Measurements from ENCODE around the gene SPECC1. TPM values are rescaled to one million over a fixed set of nuclear protein-coding genes. Genes with fewer than 3 reads are reported as not detected.

SPECC1 gene
- total RNA-seq, 2 donors from 2014 or later: 15.8 to 17.4 TPM

DNA sequence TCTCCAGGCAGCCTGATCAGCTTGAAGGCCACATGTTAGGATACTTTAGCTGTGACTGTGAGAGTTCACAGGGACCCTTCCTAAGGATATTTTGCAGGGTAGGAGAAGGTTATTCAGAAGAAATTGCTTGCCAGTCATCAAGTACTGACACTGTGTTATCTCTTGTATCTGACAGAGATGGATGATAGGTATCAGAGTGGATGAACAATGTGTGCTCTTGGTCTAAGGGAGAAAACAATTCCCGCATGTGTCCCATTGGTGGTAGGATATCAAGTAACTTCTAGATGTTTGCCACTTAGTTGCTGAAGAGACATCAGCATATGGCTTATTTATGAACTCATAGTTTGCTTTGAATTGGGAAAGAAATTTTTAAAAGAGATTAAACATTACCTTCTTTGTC, 219.3 kb downstream of the SPECC1 start:
- H3K9me3 ChIP-seq: no peaks in the 10 kb centered on the region
- 83 to 93% methylated on average over 1 of the region's 1 CpG for WGBS, 2 donors
- no peaks in the 10 kb centered on the region for H3K36me3 ChIP-seq (replicated peaks in 1 of 2; ENCODE audit: insufficient read depth in 1 of 2, low read depth in 2 of 2)
- H3K27ac ChIP-seq: no peak overlapping the region
- no peak for ATAC-seq
- intact Hi-C loops (cut with DNase I): no loop called here
- no peaks in the 10 kb centered on the region for H3K4me1 ChIP-seq
- H3K27me3 ChIP-seq: no peaks in the 10 kb centered on the region
- no peak for DNase-seq
- TF ChIP-seq POLR2A (IDR thresholded peaks at IDR 0.05): no peak
- TF ChIP-seq, protein P1, sequence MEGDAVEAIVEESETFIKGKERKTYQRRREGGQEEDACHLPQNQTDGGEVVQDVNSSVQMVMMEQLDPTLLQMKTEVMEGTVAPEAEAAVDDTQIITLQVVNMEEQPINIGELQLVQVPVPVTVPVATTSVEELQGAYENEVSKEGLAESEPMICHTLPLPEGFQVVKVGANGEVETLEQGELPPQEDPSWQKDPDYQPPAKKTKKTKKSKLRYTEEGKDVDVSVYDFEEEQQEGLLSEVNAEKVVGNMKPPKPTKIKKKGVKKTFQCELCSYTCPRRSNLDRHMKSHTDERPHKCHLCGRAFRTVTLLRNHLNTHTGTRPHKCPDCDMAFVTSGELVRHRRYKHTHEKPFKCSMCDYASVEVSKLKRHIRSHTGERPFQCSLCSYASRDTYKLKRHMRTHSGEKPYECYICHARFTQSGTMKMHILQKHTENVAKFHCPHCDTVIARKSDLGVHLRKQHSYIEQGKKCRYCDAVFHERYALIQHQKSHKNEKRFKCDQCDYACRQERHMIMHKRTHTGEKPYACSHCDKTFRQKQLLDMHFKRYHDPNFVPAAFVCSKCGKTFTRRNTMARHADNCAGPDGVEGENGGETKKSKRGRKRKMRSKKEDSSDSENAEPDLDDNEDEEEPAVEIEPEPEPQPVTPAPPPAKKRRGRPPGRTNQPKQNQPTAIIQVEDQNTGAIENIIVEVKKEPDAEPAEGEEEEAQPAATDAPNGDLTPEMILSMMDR (IDR thresholded peaks at IDR 0.05): no peak
- H3K4me3 ChIP-seq: no peak overlapping the region

DNA sequence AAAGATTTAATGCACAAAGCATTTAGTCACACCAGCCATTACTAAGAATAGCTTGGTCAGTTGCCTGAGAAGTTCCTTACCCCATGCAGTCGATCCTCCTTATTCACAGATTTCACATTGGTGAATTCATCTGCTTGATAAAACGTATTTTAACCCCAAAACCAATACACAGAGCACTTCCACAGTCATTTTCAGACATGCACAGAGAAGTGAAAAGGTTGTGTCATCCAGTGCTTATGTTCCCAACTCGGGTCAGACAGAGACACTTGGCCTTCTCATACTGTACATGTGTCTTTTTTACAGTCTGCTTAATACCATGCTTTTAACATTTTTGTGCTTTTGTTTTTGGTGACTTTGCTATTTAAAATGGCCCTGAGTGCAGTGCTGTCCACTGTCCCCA, 219.7 kb downstream of the SPECC1 start:
- no peak for ATAC-seq
- intact Hi-C loops (cut with DNase I): no loop called here

DNA sequence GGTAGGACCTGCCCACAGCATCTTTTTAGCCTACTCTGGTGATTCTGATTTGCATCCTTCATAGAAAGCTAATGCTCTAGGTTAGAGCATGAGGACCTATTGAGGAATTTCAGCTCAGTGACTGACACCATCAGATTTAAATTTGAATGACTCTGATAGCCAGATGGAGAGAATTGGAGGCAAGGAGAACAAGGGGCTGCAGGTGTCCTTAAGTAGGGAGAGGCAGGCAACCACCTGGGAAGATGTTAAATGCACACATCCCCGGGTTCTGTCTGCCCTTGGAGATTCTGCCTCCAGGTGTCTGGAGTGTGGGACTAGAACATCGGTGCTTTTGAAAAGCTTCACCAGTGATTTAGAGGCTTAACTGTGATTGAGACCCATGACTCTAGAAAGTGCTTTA, 221.8 kb downstream of the SPECC1 start:
- peaks cover 0 to 4% of the 10 kb centered on the region in 2 donors for H3K36me3 ChIP-seq (replicated peaks in 1 of 2; ENCODE audit: insufficient read depth in 1 of 2, low read depth in 2 of 2)
- no peaks in the 10 kb centered on the region for H3K27me3 ChIP-seq
- DNase-seq (no peak), ATAC-seq (no peak)
- H3K4me1 ChIP-seq: no peaks in the 10 kb centered on the region
- H3K9me3 ChIP-seq: no peaks in the 10 kb centered on the region
- intact Hi-C loops (cut with DNase I): no loop called here
- TF ChIP-seq, protein P1 (IDR thresholded peaks at IDR 0.05): no peak
- no peak for TF ChIP-seq POLR2A (IDR thresholded peaks at IDR 0.05)
- no peak overlapping the region for H3K4me3 ChIP-seq
- WGBS, 2 donors: 74 to 76% methylated on average over 2 of the region's 2 CpGs
- no peak overlapping the region for H3K27ac ChIP-seq

More for the DNA sequence above, 219.7 kb downstream of the SPECC1 start:
- WGBS, 2 donors: 76 to 78% methylated on average over 3 of the region's 3 CpGs
- no peaks in the 10 kb centered on the region for H3K9me3 ChIP-seq
- DNase-seq: no peak
- no peaks in the 10 kb centered on the region for H3K36me3 ChIP-seq (replicated peaks in 1 of 2; ENCODE audit: insufficient read depth in 1 of 2, low read depth in 2 of 2)
- H3K27ac ChIP-seq: no peak overlapping the region
- no peaks in the 10 kb centered on the region for H3K4me1 ChIP-seq
- no peaks in the 10 kb centered on the region for H3K27me3 ChIP-seq
- no peak overlapping the region for H3K4me3 ChIP-seq
- TF ChIP-seq, protein P1 (IDR thresholded peaks at IDR 0.05): no peak
- no peak for TF ChIP-seq POLR2A (IDR thresholded peaks at IDR 0.05)

DNA sequence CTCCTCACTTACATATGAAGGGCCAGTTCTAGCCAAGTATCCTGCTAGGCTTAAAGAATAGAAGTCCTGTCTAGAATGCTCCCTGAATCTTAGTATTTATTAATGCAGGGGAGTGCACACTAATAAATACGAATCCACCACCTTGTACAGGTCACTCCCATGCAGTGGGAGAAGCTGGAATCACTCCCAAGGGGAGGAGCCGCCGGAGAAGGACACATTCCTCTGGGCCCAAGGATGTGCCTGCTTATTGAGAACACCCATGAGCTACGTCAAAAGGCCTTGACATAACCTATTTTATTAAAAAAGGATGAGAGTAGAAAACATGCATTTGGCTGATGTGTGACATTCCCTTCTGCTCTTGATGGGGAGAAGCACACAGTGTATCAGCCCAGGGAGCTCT, 223.5 kb downstream of the SPECC1 start:
- Histone ChIP-seq H3K36me3 (replicated peaks in 1 of 2; ENCODE audit: insufficient read depth in 1 of 2, low read depth in 2 of 2) (peaks cover 0 to 4% of the 10 kb centered on the region in 2 donors), H3K27me3 (no peaks in the 10 kb centered on the region), H3K4me1 (no peaks in the 10 kb centered on the region), H3K9me3 (no peaks in the 10 kb centered on the region), H3K27ac (no peak overlapping the region), H3K4me3 (no peak overlapping the region)
- DNase-seq: no peak
- no peak for ATAC-seq
- intact Hi-C loops (cut with DNase I): no loop called here
- no peak for TF ChIP-seq POLR2A (IDR thresholded peaks at IDR 0.05)
- TF ChIP-seq, protein P1 (IDR thresholded peaks at IDR 0.05): no peak
- WGBS, 2 donors: 81 to 82% methylated on average over 4 of the region's 4 CpGs

DNA sequence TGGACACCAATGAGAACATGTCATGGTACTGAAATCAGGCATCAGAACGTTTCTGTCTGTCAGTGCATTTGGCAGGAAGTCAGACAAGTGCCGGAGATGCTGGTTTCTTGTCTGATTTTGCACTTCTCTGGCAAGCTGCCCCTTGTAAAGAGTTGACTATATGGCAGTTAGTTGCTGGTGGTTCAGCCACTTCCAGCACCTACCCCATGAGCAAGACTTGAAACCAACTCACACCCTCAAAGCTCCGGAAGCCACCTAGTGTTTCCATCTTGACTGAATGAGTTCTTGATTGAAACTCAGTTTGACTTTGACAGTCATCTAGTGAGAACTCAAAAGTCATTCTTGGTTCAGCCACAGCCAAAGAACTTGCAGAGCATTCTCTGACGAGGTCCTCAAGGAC, 225.1 kb downstream of the SPECC1 start:
- H3K36me3 ChIP-seq (replicated peaks in 1 of 2; ENCODE audit: insufficient read depth in 1 of 2, low read depth in 2 of 2): peaks cover 0 to 4% of the 10 kb centered on the region in 2 donors

More for the DNA sequence above, 225.1 kb downstream of the SPECC1 start:
- ATAC-seq (no peak), DNase-seq (no peak)
- no peak for TF ChIP-seq POLR2A (IDR thresholded peaks at IDR 0.05)
- TF ChIP-seq, protein P1 (IDR thresholded peaks at IDR 0.05): no peak
- Histone ChIP-seq H3K27me3 (no peaks in the 10 kb centered on the region), H3K4me1 (no peaks in the 10 kb centered on the region), H3K4me3 (no peak overlapping the region), H3K27ac (no peak overlapping the region), H3K9me3 (no peaks in the 10 kb centered on the region)
- intact Hi-C loops (cut with DNase I): no loop called here
- 61 to 62% methylated on average over 4 of the region's 4 CpGs for WGBS, 2 donors
